ENCODE data around the gene DCP1B. TPM values are rescaled to one million over a fixed set of nuclear protein-coding genes. Genes with fewer than 3 reads are reported as not detected.

DCP1B gene
- total and polyA plus RNA-seq, 4 donors: 3.5 to 5.5 (median 4.6) TPM

GRCh38 chr12:1896964-1897363, 107.3 kb downstream of the DCP1B start:
- TF ChIP-seq ATF3 (IDR thresholded peaks at IDR 0.05) (no peak), JUND (IDR thresholded peaks at IDR 0.05) (no peak), FOXA1 (IDR thresholded peaks at IDR 0.05) (no peak), RAD21 (IDR thresholded peaks at IDR 0.05) (no peak), ZBTB33 (IDR thresholded peaks at IDR 0.05) (no peak), HNF4G (IDR thresholded peaks at IDR 0.05) (no peak), REST (IDR thresholded peaks at IDR 0.05) (no peak)
- Histone ChIP-seq H3K4me1 (ENCODE audit: control insufficient read depth in 4 of 4, insufficient read depth in 4 of 4, low read length in 3 of 4) (no peaks in the 10 kb centered on the region), H3K9ac (ENCODE audit: low read depth in 1 of 2, low read length in 2 of 2) (no peak overlapping the region), H3K27ac (ENCODE audit: low read depth in 1 of 2, low read length in 2 of 2) (no peak overlapping the region), H3K36me3 (ENCODE audit: control insufficient read depth in 4 of 4, insufficient read depth in 3 of 4, low read depth in 1 of 4, low read length in 3 of 4) (no peaks in the 10 kb centered on the region), H3K27me3 (ENCODE audit: control insufficient read depth in 4 of 4, insufficient read depth in 4 of 4, low read length in 3 of 4) (peaks cover 0 to 4% (median 0%) of the 10 kb centered on the region in 4 donors), H3K4me3 (ENCODE audit: low read depth in 1 of 3, low read length in 3 of 3) (no peak overlapping the region), H3K9me3 (ENCODE audit: control insufficient read depth in 4 of 4, low read length in 3 of 4) (peaks cover 0 to 3% (median 2%) of the 10 kb centered on the region in 4 donors)
- WGBS: 64% methylated on average over 5 of the region's 5 CpGs
- DNase-seq (ENCODE audit: low spot score): no peak

Other genes starting within 250 kb of the DCP1B start
- gene LRTM2, start 183.9 kb downstream of the DCP1B start, total RNA-seq: not detected
- not detected for gene LRTM2, start 183.9 kb downstream of the DCP1B start, polyA plus RNA-seq
- gene CACNA2D4, start 85.8 kb downstream of the DCP1B start, total RNA-seq: 1 to 10 TPM; 1.5 to 2.8 TPM
- gene CACNA2D4, start 85.8 kb downstream of the DCP1B start, polyA plus RNA-seq: 1 to 10 TPM in 1 of 2 donors, under 1 TPM in 1; 0.82 to 1.0 TPM
- gene CACNA1C, start 48.5 kb upstream of the DCP1B start, total RNA-seq: 1 to 10 TPM in 1 of 2 donors, under 1 TPM in 1; 0.37 to 1.9 TPM
- gene CACNA1C, start 48.5 kb upstream of the DCP1B start, polyA plus RNA-seq: under 1 TPM; 0.23 to 0.44 TPM